A673 (cell line): ENCODE measurements around the gene VAMP2.

Source experiments
- EZH2 ChIP-seq: fragments of 200-600 bp; sonication (generic); IDR thresholded peaks from 2 replicates; pipeline ENCODE4 v1.6.1; 2017; ENCODE audit warnings: borderline replicate concordance, low read depth, mild to moderate bottlenecking, mixed read lengths, antibody characterized with exemption, low read length; ENCODE audit not compliant: poor library complexity, severe bottlenecking
- TF ChIP-seq, protein P1 (sequence below): fragments of 300-800, 200-600 bp; sonication (generic); conservative IDR thresholded peaks from 2 replicates; pipeline ENCODE4 v1.5.1; 2017; ENCODE audit warnings: low read depth, mild to moderate bottlenecking, antibody characterized with exemption, low read length, moderate library complexity, mixed read lengths

DNA sequence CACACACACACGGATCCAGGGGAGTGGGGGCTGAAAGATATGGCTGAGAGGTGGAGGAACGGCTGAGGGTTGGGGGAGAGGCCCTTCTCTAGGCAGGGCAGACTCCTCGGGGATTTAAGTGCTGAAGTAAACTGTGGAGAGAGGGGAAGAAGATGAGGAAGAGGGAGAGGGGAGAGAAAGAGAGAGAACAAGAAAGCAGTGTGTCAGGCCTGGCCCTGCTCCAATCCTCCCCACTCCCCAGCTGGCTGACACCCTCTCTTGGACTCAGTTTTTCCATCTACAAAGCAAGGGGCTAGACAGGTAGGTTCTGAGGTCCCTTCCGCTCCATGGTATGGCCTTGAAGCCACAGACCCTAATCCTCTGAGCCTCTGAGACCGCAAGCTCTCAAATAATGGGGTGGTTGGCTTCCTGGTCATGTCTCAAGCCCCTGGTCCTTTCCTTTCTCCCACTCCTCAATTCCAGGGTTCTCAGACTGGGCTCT is 2.0 kb downstream of the VAMP2 start:
- TF ChIP-seq, protein P1, sequence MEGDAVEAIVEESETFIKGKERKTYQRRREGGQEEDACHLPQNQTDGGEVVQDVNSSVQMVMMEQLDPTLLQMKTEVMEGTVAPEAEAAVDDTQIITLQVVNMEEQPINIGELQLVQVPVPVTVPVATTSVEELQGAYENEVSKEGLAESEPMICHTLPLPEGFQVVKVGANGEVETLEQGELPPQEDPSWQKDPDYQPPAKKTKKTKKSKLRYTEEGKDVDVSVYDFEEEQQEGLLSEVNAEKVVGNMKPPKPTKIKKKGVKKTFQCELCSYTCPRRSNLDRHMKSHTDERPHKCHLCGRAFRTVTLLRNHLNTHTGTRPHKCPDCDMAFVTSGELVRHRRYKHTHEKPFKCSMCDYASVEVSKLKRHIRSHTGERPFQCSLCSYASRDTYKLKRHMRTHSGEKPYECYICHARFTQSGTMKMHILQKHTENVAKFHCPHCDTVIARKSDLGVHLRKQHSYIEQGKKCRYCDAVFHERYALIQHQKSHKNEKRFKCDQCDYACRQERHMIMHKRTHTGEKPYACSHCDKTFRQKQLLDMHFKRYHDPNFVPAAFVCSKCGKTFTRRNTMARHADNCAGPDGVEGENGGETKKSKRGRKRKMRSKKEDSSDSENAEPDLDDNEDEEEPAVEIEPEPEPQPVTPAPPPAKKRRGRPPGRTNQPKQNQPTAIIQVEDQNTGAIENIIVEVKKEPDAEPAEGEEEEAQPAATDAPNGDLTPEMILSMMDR, result no peak
- no peak for TF ChIP-seq EZH2
